Chondrocyte (in vitro differentiated cells): ENCODE measurements around the gene UNC13D. TPM values are rescaled to one million over a fixed set of nuclear protein-coding genes. Genes with fewer than 3 reads are reported as not detected.

ENCODE experiments used
- DNase-seq: peaks from one replicate; pipeline ENCODE4 v3.0.0; 2021; ENCODE audit warnings: mixed read lengths, low spot score
- H3K27ac Mint-ChIP-seq: one replicate; pipeline ENCODE4 v1.8.0; 2021; ENCODE audit warnings: mild to moderate bottlenecking, moderate library complexity, mixed read lengths; ENCODE audit not compliant: unreplicated experiment
- H3K27me3 Mint-ChIP-seq: 2 replicates; pipeline ENCODE4 v1.8.0; 2021; ENCODE audit warnings: low read depth, mixed read lengths
- H3K36me3 Mint-ChIP-seq: 2 replicates; pipeline ENCODE4 v1.8.0; 2021; ENCODE audit warnings: low read depth, mixed read lengths
- H3K4me1 Mint-ChIP-seq: 2 replicates; pipeline ENCODE4 v1.8.0; 2021; ENCODE audit warnings: low read depth, mild to moderate bottlenecking, mixed read lengths
- H3K4me3 Mint-ChIP-seq: one replicate; pipeline ENCODE4 v1.8.0; 2021; ENCODE audit warnings: mild to moderate bottlenecking, moderate library complexity, mixed read lengths; ENCODE audit not compliant: unreplicated experiment
- H3K9me3 Mint-ChIP-seq: 2 replicates; pipeline ENCODE4 v1.8.0; 2021; ENCODE audit warnings: low read depth, mixed read lengths
- total RNA-seq: library from RNA; stranded (reverse); gene quantifications from 3 replicates; pipeline ENCODE4 v1.2.1, GENCODE V29; 2021
- TF ChIP-seq, protein P1 (sequence below): fragments of 200-600 bp; sonication (generic); IDR thresholded peaks from 2 replicates; pipeline ENCODE4 v1.5.0; 2021; ENCODE audit warnings: antibody characterized with exemption, mild to moderate bottlenecking, moderate library complexity

UNC13D gene
- total RNA-seq, 1 donor from 2014 or later, result 1.5 TPM

GRCh38 chr17:75837899-75838298, 6.3 kb downstream of the UNC13D start:
- Mint-ChIP-seq H3K27me3 (no peaks in the 10 kb centered on the region), H3K4me3 (no peak overlapping the region), H3K27ac (no peak overlapping the region), H3K9me3 (no peaks in the 10 kb centered on the region), H3K4me1 (peaks cover 2% of the 10 kb centered on the region), H3K36me3 (no peaks in the 10 kb centered on the region)
- TF ChIP-seq, protein P1, sequence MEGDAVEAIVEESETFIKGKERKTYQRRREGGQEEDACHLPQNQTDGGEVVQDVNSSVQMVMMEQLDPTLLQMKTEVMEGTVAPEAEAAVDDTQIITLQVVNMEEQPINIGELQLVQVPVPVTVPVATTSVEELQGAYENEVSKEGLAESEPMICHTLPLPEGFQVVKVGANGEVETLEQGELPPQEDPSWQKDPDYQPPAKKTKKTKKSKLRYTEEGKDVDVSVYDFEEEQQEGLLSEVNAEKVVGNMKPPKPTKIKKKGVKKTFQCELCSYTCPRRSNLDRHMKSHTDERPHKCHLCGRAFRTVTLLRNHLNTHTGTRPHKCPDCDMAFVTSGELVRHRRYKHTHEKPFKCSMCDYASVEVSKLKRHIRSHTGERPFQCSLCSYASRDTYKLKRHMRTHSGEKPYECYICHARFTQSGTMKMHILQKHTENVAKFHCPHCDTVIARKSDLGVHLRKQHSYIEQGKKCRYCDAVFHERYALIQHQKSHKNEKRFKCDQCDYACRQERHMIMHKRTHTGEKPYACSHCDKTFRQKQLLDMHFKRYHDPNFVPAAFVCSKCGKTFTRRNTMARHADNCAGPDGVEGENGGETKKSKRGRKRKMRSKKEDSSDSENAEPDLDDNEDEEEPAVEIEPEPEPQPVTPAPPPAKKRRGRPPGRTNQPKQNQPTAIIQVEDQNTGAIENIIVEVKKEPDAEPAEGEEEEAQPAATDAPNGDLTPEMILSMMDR, result no peak
- no peak for DNase-seq

- Mint-ChIP-seq H3K27ac (no peak overlapping the region), H3K4me3 (no peak overlapping the region), H3K4me1 (peaks cover 2% of the 10 kb centered on the region), H3K36me3 (no peaks in the 10 kb centered on the region), H3K27me3 (no peaks in the 10 kb centered on the region), H3K9me3 (no peaks in the 10 kb centered on the region)
- no peak for DNase-seq
- TF ChIP-seq, protein P1, result no peak
Measured at GRCh38 chr17:75836605-75837004, 7.6 kb downstream of the UNC13D start.

- H3K27me3 Mint-ChIP-seq, result no peaks in the 10 kb centered on the region
- TF ChIP-seq, protein P1, result no peak
- no peak overlapping the region for H3K4me3 Mint-ChIP-seq
- no peak overlapping the region for H3K27ac Mint-ChIP-seq
- no peaks in the 10 kb centered on the region for H3K36me3 Mint-ChIP-seq
- no peaks in the 10 kb centered on the region for H3K9me3 Mint-ChIP-seq
- H3K4me1 Mint-ChIP-seq, result peaks cover 2% of the 10 kb centered on the region
- DNase-seq, result no peak
Measured at GRCh38 chr17:75835654-75835987, 8.6 kb downstream of the UNC13D start.

- Mint-ChIP-seq H3K4me3 (no peak overlapping the region), H3K9me3 (no peaks in the 10 kb centered on the region), H3K27ac (no peak overlapping the region), H3K4me1 (peaks cover 2% of the 10 kb centered on the region), H3K36me3 (no peaks in the 10 kb centered on the region), H3K27me3 (no peaks in the 10 kb centered on the region)
- DNase-seq, result no peak
- TF ChIP-seq, protein P1, result no peak
Measured at GRCh38 chr17:75834928-75835653, 9.1 kb downstream of the UNC13D start.

GRCh38 chr17:75834279-75834920, 9.8 kb downstream of the UNC13D start:
- Mint-ChIP-seq H3K36me3 (no peaks in the 10 kb centered on the region), H3K4me3 (no peak overlapping the region), H3K9me3 (no peaks in the 10 kb centered on the region), H3K27ac (no peak overlapping the region), H3K4me1 (peaks cover 2% of the 10 kb centered on the region), H3K27me3 (no peaks in the 10 kb centered on the region)
- TF ChIP-seq, protein P1, result no peak
- DNase-seq, result peak; percentile 92
